Measurements from ENCODE around the gene ANGPTL7. TPM values are rescaled to one million over a fixed set of nuclear protein-coding genes. Genes with fewer than 3 reads are reported as not detected.

The ANGPTL7 gene
- total RNA-seq, 4 donors from 2014 or later, result 4.2 to 16.9 (median 6.9) TPM

GRCh38 chr1:11227106-11228077 lies 38.2 kb downstream of the ANGPTL7 start:
- Histone ChIP-seq H3K9me3 (no peaks in the 10 kb centered on the region), H3K36me3 (peaks cover 48 to 88% (median 76%) of the 10 kb centered on the region in 4 donors), H3K4me1 (no peaks in the 10 kb centered on the region), H3K27ac (replicated peaks in 1 of 4) (no peak overlapping the region), H3K27me3 (no peaks in the 10 kb centered on the region), H3K4me3 (no peak overlapping the region)
- no peak for DNase-seq (ENCODE audit: extremely low spot score)
- TF ChIP-seq POLR2AphosphoS5 (IDR thresholded peaks at IDR 0.05), result no peak
- no peak for TF ChIP-seq CTCF (IDR thresholded peaks at IDR 0.05)
- TF ChIP-seq POLR2A (IDR thresholded peaks at IDR 0.05; ENCODE audit: low read depth), result no peak
- no peak for TF ChIP-seq EP300 (IDR thresholded peaks at IDR 0.05)
- WGBS, result 86% methylated on average over 10 of the region's 10 CpGs
- intact Hi-C loops (cut with DNase I), result no loop called here

- TF ChIP-seq EP300 (IDR thresholded peaks at IDR 0.05) (no peak), POLR2AphosphoS5 (IDR thresholded peaks at IDR 0.05) (no peak), CTCF (IDR thresholded peaks at IDR 0.05) (no peak), POLR2A (IDR thresholded peaks at IDR 0.05; ENCODE audit: low read depth) (no peak)
- Histone ChIP-seq H3K9me3 (no peaks in the 10 kb centered on the region), H3K4me3 (no peak overlapping the region), H3K36me3 (peaks cover 61 to 96% (median 84%) of the 10 kb centered on the region in 4 donors), H3K27ac (replicated peaks in 1 of 4) (no peak overlapping the region), H3K27me3 (no peaks in the 10 kb centered on the region), H3K4me1 (no peaks in the 10 kb centered on the region)
- WGBS, result 96% methylated on average over 4 of the region's 4 CpGs
- no peak for DNase-seq (ENCODE audit: extremely low spot score)
- intact Hi-C loops (cut with DNase I), result no loop called here
Observed at GRCh38 chr1:11229203-11229602, 40.0 kb downstream of the ANGPTL7 start.

- TF ChIP-seq POLR2AphosphoS5 (IDR thresholded peaks at IDR 0.05) (no peak), EP300 (IDR thresholded peaks at IDR 0.05) (no peak), POLR2A (IDR thresholded peaks at IDR 0.05; ENCODE audit: low read depth) (no peak), CTCF (IDR thresholded peaks at IDR 0.05) (no peak)
- Histone ChIP-seq H3K9me3 (no peaks in the 10 kb centered on the region), H3K27ac (replicated peaks in 1 of 4) (no peak overlapping the region), H3K27me3 (no peaks in the 10 kb centered on the region), H3K4me1 (peaks cover 12 to 17% (median 15%) of the 10 kb centered on the region in 4 donors), H3K36me3 (peaks cover 72 to 99% (median 94%) of the 10 kb centered on the region in 4 donors), H3K4me3 (no peak overlapping the region)
- intact Hi-C loops (cut with DNase I), result no loop called here
- 94% methylated on average over 2 of the region's 2 CpGs for WGBS
- no peak for DNase-seq (ENCODE audit: extremely low spot score)
Observed at GRCh38 chr1:11233208-11233607, 44.1 kb downstream of the ANGPTL7 start.

GRCh38 chr1:11237356-11237755 lies 48.2 kb downstream of the ANGPTL7 start:
- TF ChIP-seq POLR2AphosphoS5 (IDR thresholded peaks at IDR 0.05), result no peak
- TF ChIP-seq CTCF (IDR thresholded peaks at IDR 0.05), result no peak
- TF ChIP-seq POLR2A (IDR thresholded peaks at IDR 0.05; ENCODE audit: low read depth), result no peak
- TF ChIP-seq EP300 (IDR thresholded peaks at IDR 0.05), result no peak
- Histone ChIP-seq H3K36me3 (peaks cover 69 to 99% (median 93%) of the 10 kb centered on the region in 4 donors), H3K27me3 (no peaks in the 10 kb centered on the region), H3K4me1 (peaks cover 12 to 17% (median 15%) of the 10 kb centered on the region in 4 donors), H3K27ac (replicated peaks in 1 of 4) (peak overlapping the region in 3 of 4 donors; percentile 2 to 61 (median 48)), H3K4me3 (no peak overlapping the region), H3K9me3 (no peaks in the 10 kb centered on the region)
- intact Hi-C loops (cut with DNase I), result no loop called here
- 67% methylated on average over 6 of the region's 6 CpGs for WGBS
- no peak for DNase-seq (ENCODE audit: extremely low spot score)
